Measurements from ENCODE around the gene CSH2.
"Not testable (repeated sequence)": the region's sequence is repeated elsewhere in the genome, so short reads cannot be mapped to it uniquely, and the experiment has no call there.

DNA sequence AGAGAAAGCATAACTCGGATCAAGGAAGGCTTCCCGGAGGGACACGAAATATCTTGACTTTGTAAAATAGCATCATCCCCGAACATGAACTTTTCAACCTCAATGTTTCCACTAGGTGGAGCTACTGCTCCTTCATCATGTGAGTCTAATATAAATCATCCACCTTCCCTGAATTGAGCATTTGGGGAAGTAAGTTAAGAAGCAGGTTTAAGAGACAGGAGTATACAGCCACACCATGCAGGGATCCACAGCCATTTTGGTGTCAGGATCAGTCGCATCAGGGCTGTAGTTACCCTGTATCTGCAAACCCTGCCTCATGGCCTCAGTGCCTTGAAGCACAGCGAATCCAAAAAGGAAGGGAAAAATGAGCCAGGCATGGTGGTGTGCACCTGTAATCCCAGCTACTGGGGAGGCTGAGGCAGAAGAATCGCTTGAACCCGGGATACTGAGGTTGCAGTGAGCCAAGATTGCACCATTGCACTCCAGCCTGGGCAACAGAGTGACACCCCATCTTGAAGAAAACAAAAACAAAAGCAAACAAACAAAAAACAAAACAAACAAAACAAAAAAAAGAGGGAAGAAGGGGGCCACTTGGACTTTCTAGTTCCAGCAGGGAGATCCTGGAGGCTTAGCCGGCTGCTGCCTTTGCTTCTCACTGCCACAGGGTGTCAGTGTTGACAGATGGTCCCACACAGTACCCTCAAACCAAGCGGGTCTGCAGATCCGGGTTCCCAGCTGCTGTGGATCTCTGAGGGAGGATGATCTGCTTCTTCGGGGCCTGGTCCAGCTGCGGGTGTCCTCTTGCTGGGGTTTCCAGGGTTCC lies 15.8 kb upstream of the CSH2 start:
- TF ChIP-seq, protein P1, sequence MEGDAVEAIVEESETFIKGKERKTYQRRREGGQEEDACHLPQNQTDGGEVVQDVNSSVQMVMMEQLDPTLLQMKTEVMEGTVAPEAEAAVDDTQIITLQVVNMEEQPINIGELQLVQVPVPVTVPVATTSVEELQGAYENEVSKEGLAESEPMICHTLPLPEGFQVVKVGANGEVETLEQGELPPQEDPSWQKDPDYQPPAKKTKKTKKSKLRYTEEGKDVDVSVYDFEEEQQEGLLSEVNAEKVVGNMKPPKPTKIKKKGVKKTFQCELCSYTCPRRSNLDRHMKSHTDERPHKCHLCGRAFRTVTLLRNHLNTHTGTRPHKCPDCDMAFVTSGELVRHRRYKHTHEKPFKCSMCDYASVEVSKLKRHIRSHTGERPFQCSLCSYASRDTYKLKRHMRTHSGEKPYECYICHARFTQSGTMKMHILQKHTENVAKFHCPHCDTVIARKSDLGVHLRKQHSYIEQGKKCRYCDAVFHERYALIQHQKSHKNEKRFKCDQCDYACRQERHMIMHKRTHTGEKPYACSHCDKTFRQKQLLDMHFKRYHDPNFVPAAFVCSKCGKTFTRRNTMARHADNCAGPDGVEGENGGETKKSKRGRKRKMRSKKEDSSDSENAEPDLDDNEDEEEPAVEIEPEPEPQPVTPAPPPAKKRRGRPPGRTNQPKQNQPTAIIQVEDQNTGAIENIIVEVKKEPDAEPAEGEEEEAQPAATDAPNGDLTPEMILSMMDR (IDR thresholded peaks at IDR 0.05; ENCODE audit: insufficient read depth, low read length), result not testable (repeated sequence)
- TF ChIP-seq POLR2AphosphoS5 (IDR thresholded peaks at IDR 0.05; ENCODE audit: low read depth); SPI1 (IDR thresholded peaks at IDR 0.05; ENCODE audit: borderline replicate concordance, low read depth); GABPA (IDR thresholded peaks at IDR 0.05; ENCODE audit: low read depth): not testable (repeated sequence)

Measured in HL-60 (cell line).